HG03039 (cell line): ENCODE measurements around the gene STX1A.
"Not testable (repeated sequence)": the region's sequence is repeated elsewhere in the genome, so short reads cannot be mapped to it uniquely, and the experiment has no call there.

ENCODE experiments used
- ATAC-seq: cut with Tn5 transposase; IDR thresholded peaks from one replicate; pipeline ENCODE4 v1.9.1; 2021; ENCODE audit warnings: mild to moderate bottlenecking, moderate library complexity; ENCODE audit not compliant: unreplicated experiment

STX1A gene

DNA sequence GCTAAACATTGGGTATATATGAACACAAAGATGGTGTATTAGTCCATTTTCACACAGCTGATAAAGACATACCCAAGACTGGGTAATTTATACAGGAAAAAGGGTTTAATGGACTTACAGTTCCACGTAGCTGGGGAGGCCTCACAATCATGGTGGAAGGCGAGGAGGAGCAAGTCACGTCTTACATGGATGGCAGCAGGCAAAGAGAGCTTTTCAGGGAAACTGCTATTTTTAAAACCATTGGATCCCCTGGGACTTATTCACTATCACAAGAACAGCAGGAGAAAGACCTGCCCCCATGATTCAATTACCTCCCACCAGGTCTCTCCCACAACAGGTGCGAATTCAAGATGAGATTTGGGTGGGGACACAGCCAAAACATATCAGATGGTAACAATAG lies 64.2 kb downstream of the STX1A start:
- ATAC-seq: not testable (repeated sequence)

DNA sequence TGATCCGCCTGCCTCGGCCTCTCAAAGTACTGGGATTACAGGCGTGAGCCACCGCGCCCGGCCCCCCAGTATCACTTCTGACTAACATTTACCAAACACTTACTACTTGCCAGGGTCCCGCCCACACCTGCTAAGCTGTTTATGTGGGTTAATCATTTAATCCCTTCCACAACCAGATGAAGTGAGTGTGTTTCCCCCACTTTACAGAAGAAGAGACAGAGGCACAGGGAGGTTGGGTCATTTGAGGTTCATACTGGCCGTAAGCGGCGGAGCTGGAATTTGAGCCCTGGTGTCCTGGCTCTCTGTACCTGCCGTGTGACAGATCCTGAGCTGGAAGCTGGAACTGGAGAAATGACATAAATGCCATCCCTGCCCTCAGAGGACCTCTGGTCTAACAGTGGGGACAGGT lies 66.9 kb downstream of the STX1A start:
- ATAC-seq: no peak

DNA sequence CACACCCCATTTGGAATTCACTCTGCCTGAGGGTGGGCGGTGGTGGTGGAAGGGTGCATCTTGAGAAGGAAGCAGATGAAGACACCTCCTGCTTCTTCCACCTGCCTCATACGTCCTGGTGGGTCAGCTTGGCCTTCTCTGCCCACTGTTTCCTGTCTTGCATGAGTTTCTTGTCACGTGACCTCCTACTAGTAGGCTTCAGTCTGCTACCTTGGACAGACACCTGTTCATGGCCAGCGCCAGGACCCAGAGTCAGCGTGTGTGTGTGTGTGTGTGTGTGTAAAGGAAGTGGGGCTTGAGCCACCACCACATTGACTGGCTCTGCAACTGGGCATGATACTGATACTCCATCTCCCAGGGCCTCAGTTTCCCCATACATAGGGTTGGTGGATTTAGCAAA lies 68.9 kb downstream of the STX1A start:
- no peak for ATAC-seq

DNA sequence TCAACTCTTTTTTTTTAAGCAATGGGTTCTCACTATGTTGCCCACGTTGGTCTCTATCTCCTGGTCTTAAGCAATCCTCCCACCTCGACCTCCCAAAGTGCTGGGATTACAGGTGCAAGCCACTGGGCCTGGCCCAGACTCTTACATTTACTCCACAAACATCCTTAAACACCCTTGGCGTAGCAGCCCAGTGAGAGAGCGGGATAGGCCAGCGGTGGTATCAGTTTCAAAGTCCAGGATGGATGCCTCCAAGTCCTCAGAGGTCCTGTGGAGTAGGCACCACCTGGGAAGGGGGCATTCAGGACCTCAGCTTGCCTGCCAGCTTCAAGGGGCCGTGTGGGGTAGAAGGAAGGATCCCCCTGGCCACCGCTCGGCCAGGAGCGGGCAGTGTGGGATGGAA lies 69.9 kb downstream of the STX1A start:
- ATAC-seq: no peak
